SK-N-SH (cell line): ENCODE results near the gene ASPDH. TPM values are rescaled to one million over a fixed set of nuclear protein-coding genes. Genes with fewer than 3 reads are reported as not detected.

Experiments used
- CTCF ChIA-PET: fragments of 300-600, 350-600 bp; formaldehyde crosslinking; extraction: SDS; loops from one replicate; lab custom pipeline; 2021; lab: Yijun Ruan, JAX
- POLR2A ChIA-PET: fragments of 350-600 bp; sonication (Branson Sonifier 250); formaldehyde crosslinking; extraction: SDS; loops from one replicate; lab custom pipeline; 2020; ENCODE audit warnings: antibody characterized with exemption, inconsistent platforms; lab: Yijun Ruan, JAX
- DNase-seq: peaks from one replicate; pipeline ENCODE4 v3.0.0; 2012
- H2AFZ ChIP-seq: fragments of 200-600 bp; sonication (generic); 2 replicates; pipeline ENCODE4 v1.8.1; 2016; ENCODE audit warnings: antibody characterized with exemption, mild to moderate bottlenecking, low read depth
- H3F3A ChIP-seq: fragments of 200-600 bp; sonication (generic); replicated peaks from 2 replicates; pipeline ENCODE3; 2016; ENCODE audit warnings: antibody characterized with exemption, mild to moderate bottlenecking; ENCODE audit not compliant: insufficient read depth
- H3K27ac ChIP-seq, 2 experiments: fragments of 200-500 bp in 1 of 2; fragments of 200-600 bp in 1 of 2; sonication (Bioruptor generic) in 1 of 2; sonication (generic), shearing (Covaris generic) in 1 of 2; 2 replicates each; pipeline versions ENCODE4 v1.5.1 to v1.6.1; 2014 to 2016; ENCODE audit warnings: low read depth in 2 of 2, inconsistent platforms in 1 of 2, low read length in 1 of 2, mild to moderate bottlenecking in 1 of 2, mixed read lengths in 1 of 2
- H3K27me3 ChIP-seq: fragments of 200-600 bp; sonication (generic), shearing (Covaris generic); 2 replicates; pipeline ENCODE4 v1.6.1; 2016; ENCODE audit warnings: mixed run types; ENCODE audit not compliant: insufficient read depth
- H3K36me3 ChIP-seq, 2 experiments: fragments of 200-500 bp in 1 of 2; fragments of 200-600 bp in 1 of 2; sonication (Bioruptor generic) in 1 of 2; sonication (generic) in 1 of 2; replicated peaks in 1 of 2; 2 replicates each; pipeline versions ENCODE3 to v1.5.1; 2014 to 2016; ENCODE audit warnings: low read length in 1 of 2, mild to moderate bottlenecking in 1 of 2; ENCODE audit not compliant: insufficient read depth in 2 of 2, control insufficient read depth in 1 of 2
- H3K4me1 ChIP-seq, 2 experiments: fragments of 200-500 bp in 1 of 2; fragments of 200-600 bp in 1 of 2; sonication (Bioruptor generic) in 1 of 2; sonication (generic), shearing (Covaris generic) in 1 of 2; 2 replicates each; pipeline versions ENCODE4 v1.5.1 to v1.6.1; 2014 to 2016; ENCODE audit warnings: low read depth in 1 of 2, low read length in 1 of 2, mixed run types in 1 of 2; ENCODE audit not compliant: insufficient read depth in 2 of 2, control insufficient read depth in 1 of 2
- H3K4me2 ChIP-seq: fragments of 200-600 bp; sonication (generic), shearing (Covaris generic); 2 replicates; pipeline ENCODE4 v1.6.1; 2017; ENCODE audit warnings: mixed run types
- H3K4me3 ChIP-seq, 2 experiments: fragments of 200-500 bp in 1 of 2; fragments of 200-600 bp in 1 of 2; sonication (Bioruptor generic) in 1 of 2; sonication (generic), shearing (Covaris generic) in 1 of 2; 2 replicates each; pipeline versions ENCODE4 v1.5.1 to v1.8.1; 2014 to 2016; ENCODE audit warnings: low read depth in 2 of 2, inconsistent platforms in 1 of 2, low read length in 1 of 2, mild to moderate bottlenecking in 1 of 2, mixed read lengths in 1 of 2, moderate library complexity in 1 of 2
- H3K79me2 ChIP-seq: fragments of 200-600 bp; sonication (generic); 2 replicates; pipeline ENCODE4 v1.8.1; 2017; ENCODE audit warnings: mild to moderate bottlenecking; ENCODE audit not compliant: insufficient read depth
- H3K9ac ChIP-seq: fragments of 200-600 bp; sonication (generic); 2 replicates; pipeline ENCODE4 v1.6.1; 2017; ENCODE audit warnings: mixed run types
- H3K9me2 ChIP-seq: fragments of 200-600 bp; sonication (generic); 2 replicates; pipeline ENCODE4 v1.6.1; 2017; ENCODE audit warnings: mixed run types
- H3K9me3 ChIP-seq: fragments of 200-600 bp; sonication (generic); 2 replicates; pipeline ENCODE4 v1.6.1; 2017; ENCODE audit warnings: mixed run types, mild to moderate bottlenecking, moderate library complexity
- H4K20me1 ChIP-seq: fragments of 200-600 bp; sonication (generic); 2 replicates; pipeline ENCODE4 v1.6.1; 2017; ENCODE audit warnings: mild to moderate bottlenecking, mixed run types; ENCODE audit not compliant: insufficient read depth
- CHD2 ChIP-seq: fragments of 150-350 bp; IDR thresholded peaks from 2 replicates; pipeline ENCODE4 v1.6.1; 2018; ENCODE audit warnings: low read length; ENCODE audit not compliant: partially characterized antibody
- CTCF ChIP-seq: fragments of 200-600 bp; sonication (generic); IDR thresholded peaks from 2 replicates; pipeline ENCODE4 v1.6.1; 2017; ENCODE audit warnings: antibody characterized with exemption, mild to moderate bottlenecking, moderate library complexity
- EP300 ChIP-seq, 2 experiments: IDR thresholded peaks; 2 replicates each; pipeline versions ENCODE4 v1.4.0 to v1.6.1; 2012; ENCODE audit warnings: borderline replicate concordance in 1 of 2, low read depth in 1 of 2, low read length in 1 of 2
- EZH2phosphoT487 ChIP-seq: fragments of 200-600 bp; sonication (generic); IDR thresholded peaks from 2 replicates; pipeline ENCODE4 v1.6.1; 2017; ENCODE audit warnings: low read depth, mixed run types, mild to moderate bottlenecking, antibody characterized with exemption, moderate library complexity, borderline replicate concordance
- FOXJ3 ChIP-seq: sonication (generic); formaldehyde crosslinking; IDR thresholded peaks from 2 replicates; pipeline ENCODE4 v1.5.1; 2020; ENCODE audit warnings: mild to moderate bottlenecking, missing genetic modification reagents
- FOXM1 ChIP-seq: IDR thresholded peaks from 2 replicates; pipeline ENCODE4 v1.4.0; 2012; ENCODE audit warnings: low read depth, mild to moderate bottlenecking
- IRF3 ChIP-seq: fragments of 150-350 bp; IDR thresholded peaks from 2 replicates; pipeline ENCODE4 v1.6.1; 2016; ENCODE audit warnings: mild to moderate bottlenecking, low read depth, low read length
- JUND ChIP-seq: IDR thresholded peaks from 2 replicates; pipeline ENCODE4 v1.4.0; 2012
- MEF2A ChIP-seq: IDR thresholded peaks from 2 replicates; pipeline ENCODE4 v1.4.0; 2012; ENCODE audit warnings: low read depth, borderline replicate concordance
- NFIC ChIP-seq: IDR thresholded peaks from 2 replicates; pipeline ENCODE4 v1.4.0; 2012; ENCODE audit warnings: borderline replicate concordance
- NRF1 ChIP-seq: IDR thresholded peaks from 2 replicates; pipeline ENCODE4 v1.6.1; 2012; ENCODE audit warnings: low read depth, mild to moderate bottlenecking, low read length
- RAD21 ChIP-seq: IDR thresholded peaks from 2 replicates; pipeline ENCODE4 v1.6.1; 2012; ENCODE audit warnings: mild to moderate bottlenecking, low read length
- RXRA ChIP-seq: IDR thresholded peaks from 2 replicates; pipeline ENCODE4 v1.4.0; 2012; ENCODE audit warnings: low read depth, mild to moderate bottlenecking, borderline replicate concordance
- TEAD4 ChIP-seq: IDR thresholded peaks from 2 replicates; pipeline ENCODE4 v1.4.0; 2012; ENCODE audit warnings: mild to moderate bottlenecking, borderline replicate concordance; ENCODE audit not compliant: insufficient read depth
- YY1 ChIP-seq: IDR thresholded peaks from 2 replicates; pipeline ENCODE4 v1.4.0; 2012; ENCODE audit warnings: low read depth, mild to moderate bottlenecking
- ZBTB33 ChIP-seq: IDR thresholded peaks from 2 replicates; pipeline ENCODE4 v1.4.0; 2012; ENCODE audit warnings: low read depth, borderline replicate concordance
- WGBS: methylation state at CpG from one replicate; pipeline ENCODE4 v1.1.6; 2017; ENCODE audit warnings: low lambda C conversion rate; 5-methylcytosine and 5-hydroxymethylcytosine counted together
- polyA plus RNA-seq, 3 experiments: library from polyadenylated mRNA; depleted of rRNA; stranded (reverse); fragments of >200 nt; gene quantifications; 2 replicates each; pipeline ENCODE4 v1.2.3, GENCODE V29; 2012

ASPDH gene
- polyA plus RNA-seq, 1 of the 3 experiments (the other 2 are of a cell fraction): 0.07 TPM

- Histone ChIP-seq H3K4me1 (peaks cover 0 to 4% of the 10 kb centered on the region in 2 experiments; a peak in 1 of 4 replicates), H3K36me3 (no peaks in the 10 kb centered on the region), H3K9me3 (no peaks in the 10 kb centered on the region), H3K4me2 (no peak overlapping the region), H3K27ac (no peak overlapping the region), H4K20me1 (no peaks in the 10 kb centered on the region), H3K9me2 (no peaks in the 10 kb centered on the region), H3K79me2 (no peaks in the 10 kb centered on the region), H2AFZ (no peak overlapping the region), H3K9ac (no peak overlapping the region), H3F3A (no peaks in the 10 kb centered on the region), H3K4me3 (no peak overlapping the region), H3K27me3 (no peaks in the 10 kb centered on the region)
- TF ChIP-seq MEF2A: no peak
- no peak for TF ChIP-seq EZH2phosphoT487
- TF ChIP-seq ZBTB33: no peak
- TF ChIP-seq FOXJ3 (CRISPR knock-in tag): no peak
- no peak for TF ChIP-seq CTCF
- TF ChIP-seq RXRA: no peak
- DNase-seq: no peak
- ChIA-PET CTCF (interaction anchor here (2.4 to 8.3 kb wide), 2 partner anchors 97 to 107 kb away, joined by 10 to 80 read pairs; no protein-coding TSS in a partner anchor), POLR2A (no interaction called here)
- WGBS: 65% methylated on average over 18 of the region's 19 CpGs
These were observed 49.4 kb downstream of the ASPDH start for GRCh38 chr19:50464348-50464747.

- H3K4me1 ChIP-seq: peaks cover 0 to 4% of the 10 kb centered on the region in 2 experiments; a peak in 1 of 4 replicates
- no peaks in the 10 kb centered on the region for H3F3A ChIP-seq
- no peak overlapping the region for H2AFZ ChIP-seq
- ChIA-PET POLR2A (no interaction called here), CTCF (interaction anchor here (0.8 to 8.3 kb wide), 9 partner anchors 43 to 105 kb away, joined by 3 to 80 read pairs (median 4); partner anchors contain the start of gene POLD1)
- DNase-seq: no peak
- 75% methylated on average over 7 of the region's 7 CpGs for WGBS
- H3K79me2 ChIP-seq: no peaks in the 10 kb centered on the region
- H3K27ac ChIP-seq: no peak overlapping the region
- no peaks in the 10 kb centered on the region for H3K36me3 ChIP-seq
- H4K20me1 ChIP-seq: no peaks in the 10 kb centered on the region
- H3K9ac ChIP-seq: no peak overlapping the region
- no peak overlapping the region for H3K4me3 ChIP-seq
- H3K9me3 ChIP-seq: no peaks in the 10 kb centered on the region
- no peaks in the 10 kb centered on the region for H3K9me2 ChIP-seq
- H3K4me2 ChIP-seq: no peak overlapping the region
- peaks cover under 1% of the 10 kb centered on the region; the same call in 1 of the 2 replicates for H3K27me3 ChIP-seq
- no peak for TF ChIP-seq JUND
- no peak for TF ChIP-seq FOXJ3 (CRISPR knock-in tag)
- no peak for TF ChIP-seq YY1
- no peak for TF ChIP-seq NFIC
- no peak for TF ChIP-seq NRF1
- no peak for TF ChIP-seq EP300 (IDR thresholded peaks at IDR 0.05; ENCODE audit: borderline replicate concordance in 1 of 2, low read depth in 1 of 2, low read length in 1 of 2)
- TF ChIP-seq RAD21: no peak
- TF ChIP-seq TEAD4: no peak
- no peak for TF ChIP-seq ZBTB33
- TF ChIP-seq FOXM1: no peak
- TF ChIP-seq CTCF: no peak
- no peak for TF ChIP-seq RXRA
- TF ChIP-seq IRF3: no peak
- no peak for TF ChIP-seq CHD2
These were observed 50.7 kb downstream of the ASPDH start for GRCh38 chr19:50462970-50463369.
